ENCODE measurements around the gene CLDN1.

The CLDN1 gene

DNA sequence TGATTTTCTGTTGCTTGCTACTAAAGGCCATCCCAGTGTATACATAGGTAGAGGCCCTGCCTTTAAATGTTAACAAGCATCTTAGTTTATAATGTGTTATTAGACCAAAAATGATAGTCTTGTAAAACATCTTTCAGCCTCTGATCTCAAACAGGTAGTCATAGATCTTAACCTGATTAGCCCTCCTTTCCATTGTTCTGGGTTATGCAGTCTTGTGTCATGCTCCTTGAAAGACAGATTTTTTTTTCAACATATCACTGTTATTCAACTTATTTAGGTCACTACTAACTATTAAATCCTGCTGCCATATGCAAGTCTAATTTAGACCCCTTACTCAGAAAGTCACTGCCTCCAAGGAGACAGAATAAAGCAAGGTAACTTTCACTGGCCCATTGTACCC lies 46.6 kb upstream of the CLDN1 start:
- no peak overlapping the region for H3K23ac ChIP-seq (ENCODE audit: low read depth, low read length, poor library complexity)
- H3K27ac ChIP-seq (replicated peaks; ENCODE audit: low read length): no peak overlapping the region

DNA sequence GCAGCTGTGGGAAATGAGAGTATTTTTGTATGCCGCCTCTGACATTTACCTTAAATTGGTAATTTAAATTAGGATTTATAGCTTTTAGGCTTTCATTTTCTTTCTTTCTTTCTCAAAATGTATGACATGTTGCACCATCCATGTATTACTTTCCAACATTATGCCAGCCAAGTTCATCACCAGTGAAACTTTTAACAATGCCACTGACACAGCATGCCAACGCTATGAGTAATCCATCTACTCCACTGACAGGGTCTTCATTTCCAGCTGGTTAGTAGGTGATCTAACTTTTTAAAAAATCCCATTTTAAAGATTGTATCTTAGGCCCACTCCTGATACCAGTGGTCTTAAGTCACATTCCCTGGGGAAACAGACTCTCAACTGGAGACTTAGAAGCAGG lies 43.9 kb upstream of the CLDN1 start:
- Histone ChIP-seq H3K4me3 (ENCODE audit: low read length in 2 of 2) (no peak overlapping the region), H3K4me2 (ENCODE audit: insufficient read depth, low read length, poor library complexity, severe bottlenecking) (no peak overlapping the region), H3K9ac (ENCODE audit: low read depth, low read length, poor library complexity) (no peak overlapping the region), H2BK5ac (ENCODE audit: low read length) (no peak overlapping the region), H4K91ac (ENCODE audit: low read depth, low read length, poor library complexity) (no peak overlapping the region), H3K4ac (ENCODE audit: low read length) (no peak overlapping the region), H3K4me1 (ENCODE audit: control insufficient read depth in 2 of 2, insufficient read depth in 1 of 2, low read depth in 1 of 2, low read length in 2 of 2) (peaks cover 0 to 2% of the 10 kb centered on the region in 2 donors), H2BK120ac (ENCODE audit: low read depth, low read length) (no peak overlapping the region), H3K36me3 (replicated peaks in 1 of 2; ENCODE audit: control insufficient read depth in 2 of 2, insufficient read depth in 2 of 2, low read length in 2 of 2) (no peaks in the 10 kb centered on the region), H3K79me1 (ENCODE audit: low read depth, low read length) (no peaks in the 10 kb centered on the region), H4K8ac (ENCODE audit: low read depth, low read length) (no peak overlapping the region), H3K18ac (ENCODE audit: low read length) (no peak overlapping the region), H2AK5ac (ENCODE audit: low read depth, low read length) (no peak overlapping the region), H2BK15ac (ENCODE audit: low read length) (no peak overlapping the region), H2AFZ (ENCODE audit: low read length) (no peak overlapping the region), H3K23ac (ENCODE audit: low read depth, low read length, poor library complexity) (no peak overlapping the region), H3K9me3 (replicated peaks in 1 of 2; ENCODE audit: control insufficient read depth in 2 of 2, insufficient read depth in 1 of 2, low read depth in 1 of 2, low read length in 2 of 2) (no peaks in the 10 kb centered on the region), H3K27ac (replicated peaks; ENCODE audit: low read length) (no peak overlapping the region), H2BK12ac (ENCODE audit: low read length) (no peak overlapping the region), H3K27me3 (ENCODE audit: control insufficient read depth in 3 of 3, insufficient read depth in 3 of 3, low read depth in 1 of 3, low read length in 3 of 3) (no peaks in the 10 kb centered on the region), H3K14ac (ENCODE audit: low read length) (no peak overlapping the region)
- no peak for DNase-seq (ENCODE audit: low spot score)
- WGBS, 2 donors (ENCODE audit: extremely low coverage in 2 of 2, insufficient read length in 2 of 2, insufficient replicate concordance in 1 of 2): no CpG with 5 or more reads among the region's 2 CpGs

More for the DNA sequence above, 46.6 kb upstream of the CLDN1 start:
- Histone ChIP-seq H3K14ac (ENCODE audit: low read length) (no peak overlapping the region), H2BK12ac (ENCODE audit: low read length) (no peak overlapping the region), H3K9me3 (replicated peaks in 1 of 2; ENCODE audit: control insufficient read depth in 2 of 2, insufficient read depth in 1 of 2, low read depth in 1 of 2, low read length in 2 of 2) (no peaks in the 10 kb centered on the region), H3K79me1 (ENCODE audit: low read depth, low read length) (no peaks in the 10 kb centered on the region), H3K4me1 (ENCODE audit: control insufficient read depth in 2 of 2, insufficient read depth in 1 of 2, low read depth in 1 of 2, low read length in 2 of 2) (no peaks in the 10 kb centered on the region), H3K27me3 (ENCODE audit: control insufficient read depth in 3 of 3, insufficient read depth in 3 of 3, low read depth in 1 of 3, low read length in 3 of 3) (no peaks in the 10 kb centered on the region), H3K4me3 (ENCODE audit: low read length in 2 of 2) (no peak overlapping the region), H3K4ac (ENCODE audit: low read length) (no peak overlapping the region), H2BK5ac (ENCODE audit: low read length) (no peak overlapping the region), H3K9ac (ENCODE audit: low read depth, low read length, poor library complexity) (no peak overlapping the region), H3K36me3 (replicated peaks in 1 of 2; ENCODE audit: control insufficient read depth in 2 of 2, insufficient read depth in 2 of 2, low read length in 2 of 2) (no peaks in the 10 kb centered on the region), H2AFZ (ENCODE audit: low read length) (no peak overlapping the region), H2BK15ac (ENCODE audit: low read length) (no peak overlapping the region), H2AK5ac (ENCODE audit: low read depth, low read length) (no peak overlapping the region), H3K18ac (ENCODE audit: low read length) (no peak overlapping the region), H4K91ac (ENCODE audit: low read depth, low read length, poor library complexity) (no peak overlapping the region), H4K8ac (ENCODE audit: low read depth, low read length) (no peak overlapping the region), H3K4me2 (ENCODE audit: insufficient read depth, low read length, poor library complexity, severe bottlenecking) (no peak overlapping the region), H2BK120ac (ENCODE audit: low read depth, low read length) (no peak overlapping the region)
- no peak for DNase-seq (ENCODE audit: low spot score)

DNA sequence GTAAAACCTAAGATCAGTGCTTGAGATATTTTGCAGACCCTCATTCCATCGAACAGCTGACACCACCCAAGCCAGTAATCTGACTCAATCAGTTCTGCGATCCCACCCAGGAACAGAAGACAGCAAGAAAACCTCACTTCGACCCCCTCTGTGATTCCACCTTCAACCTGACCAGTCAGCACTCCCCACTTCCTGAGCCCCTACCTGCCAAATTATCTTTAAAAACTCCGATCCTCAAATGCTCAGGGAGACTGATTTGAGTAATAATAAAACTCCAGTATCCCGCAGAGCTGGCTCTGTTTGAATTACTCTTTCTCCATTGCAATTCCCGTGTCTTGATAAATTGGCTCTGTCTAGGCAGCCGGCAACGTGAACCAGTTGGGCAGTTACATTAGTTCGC lies 40.0 kb upstream of the CLDN1 start:
- Histone ChIP-seq H3K27ac (replicated peaks; ENCODE audit: low read length) (no peak overlapping the region), H3K4ac (ENCODE audit: low read length) (no peak overlapping the region), H3K23ac (ENCODE audit: low read depth, low read length, poor library complexity) (no peak overlapping the region), H4K8ac (ENCODE audit: low read depth, low read length) (no peak overlapping the region), H2BK5ac (ENCODE audit: low read length) (no peak overlapping the region), H3K4me3 (ENCODE audit: low read length in 2 of 2) (no peak overlapping the region), H3K36me3 (replicated peaks in 1 of 2; ENCODE audit: control insufficient read depth in 2 of 2, insufficient read depth in 2 of 2, low read length in 2 of 2) (no peaks in the 10 kb centered on the region), H2AFZ (ENCODE audit: low read length) (no peak overlapping the region), H2BK120ac (ENCODE audit: low read depth, low read length) (no peak overlapping the region), H4K91ac (ENCODE audit: low read depth, low read length, poor library complexity) (no peak overlapping the region), H3K18ac (ENCODE audit: low read length) (no peak overlapping the region), H3K27me3 (ENCODE audit: control insufficient read depth in 3 of 3, insufficient read depth in 3 of 3, low read depth in 1 of 3, low read length in 3 of 3) (no peaks in the 10 kb centered on the region), H3K9ac (ENCODE audit: low read depth, low read length, poor library complexity) (no peak overlapping the region), H3K9me3 (replicated peaks in 1 of 2; ENCODE audit: control insufficient read depth in 2 of 2, insufficient read depth in 1 of 2, low read depth in 1 of 2, low read length in 2 of 2) (no peaks in the 10 kb centered on the region), H2BK15ac (ENCODE audit: low read length) (no peak overlapping the region), H3K14ac (ENCODE audit: low read length) (no peak overlapping the region), H3K4me1 (ENCODE audit: control insufficient read depth in 2 of 2, insufficient read depth in 1 of 2, low read depth in 1 of 2, low read length in 2 of 2) (peaks cover 0 to 2% of the 10 kb centered on the region in 2 donors), H3K79me1 (ENCODE audit: low read depth, low read length) (no peaks in the 10 kb centered on the region), H2BK12ac (ENCODE audit: low read length) (no peak overlapping the region), H2AK5ac (ENCODE audit: low read depth, low read length) (no peak overlapping the region), H3K4me2 (ENCODE audit: insufficient read depth, low read length, poor library complexity, severe bottlenecking) (no peak overlapping the region)
- no peak for DNase-seq (ENCODE audit: low spot score)
- WGBS, 2 donors (ENCODE audit: extremely low coverage in 2 of 2, insufficient read length in 2 of 2, insufficient replicate concordance in 1 of 2): no CpG with 5 or more reads among the region's 9 CpGs

- Histone ChIP-seq H3K23ac (ENCODE audit: low read depth, low read length, poor library complexity) (no peak overlapping the region), H3K36me3 (replicated peaks in 1 of 2; ENCODE audit: control insufficient read depth in 2 of 2, insufficient read depth in 2 of 2, low read length in 2 of 2) (no peaks in the 10 kb centered on the region), H3K4me3 (ENCODE audit: low read length in 2 of 2) (no peak overlapping the region), H2BK5ac (ENCODE audit: low read length) (no peak overlapping the region), H2BK12ac (ENCODE audit: low read length) (no peak overlapping the region), H3K18ac (ENCODE audit: low read length) (no peak overlapping the region), H2BK120ac (ENCODE audit: low read depth, low read length) (no peak overlapping the region), H2AK5ac (ENCODE audit: low read depth, low read length) (no peak overlapping the region), H4K91ac (ENCODE audit: low read depth, low read length, poor library complexity) (no peak overlapping the region), H3K4me1 (ENCODE audit: control insufficient read depth in 2 of 2, insufficient read depth in 1 of 2, low read depth in 1 of 2, low read length in 2 of 2) (peaks cover 0 to 2% of the 10 kb centered on the region in 2 donors), H3K14ac (ENCODE audit: low read length) (no peak overlapping the region), H3K27me3 (ENCODE audit: control insufficient read depth in 3 of 3, insufficient read depth in 3 of 3, low read depth in 1 of 3, low read length in 3 of 3) (no peaks in the 10 kb centered on the region), H2AFZ (ENCODE audit: low read length) (no peak overlapping the region), H3K4me2 (ENCODE audit: insufficient read depth, low read length, poor library complexity, severe bottlenecking) (no peak overlapping the region), H3K9me3 (replicated peaks in 1 of 2; ENCODE audit: control insufficient read depth in 2 of 2, insufficient read depth in 1 of 2, low read depth in 1 of 2, low read length in 2 of 2) (no peaks in the 10 kb centered on the region), H3K9ac (ENCODE audit: low read depth, low read length, poor library complexity) (no peak overlapping the region), H3K27ac (replicated peaks; ENCODE audit: low read length) (no peak overlapping the region), H2BK15ac (ENCODE audit: low read length) (no peak overlapping the region), H3K79me1 (ENCODE audit: low read depth, low read length) (no peaks in the 10 kb centered on the region), H4K8ac (ENCODE audit: low read depth, low read length) (no peak overlapping the region), H3K4ac (ENCODE audit: low read length) (no peak overlapping the region)
- WGBS, 2 donors (ENCODE audit: extremely low coverage in 2 of 2, insufficient read length in 2 of 2, insufficient replicate concordance in 1 of 2): no CpG with 5 or more reads among the region's 1 CpG
- DNase-seq (ENCODE audit: low spot score): no peak
These were observed 39.5 kb upstream of the CLDN1 start for GRCh38 chr3:190361791-190362190.
